Transverse colon (tissue), 4 donors: ENCODE measurements around the gene PIGU. TPM values are rescaled to one million over a fixed set of nuclear protein-coding genes. Genes with fewer than 3 reads are reported as not detected.
A peak's percentile ranks its signal among the peaks of the same experiment; 100 is the strongest.

Experiments used
- DNase-seq: peaks from one replicate; pipeline ENCODE4 v3.0.0-alpha.2; 2019
- H3K27ac ChIP-seq, 4 donors: fragments of 200-600 bp; sonication (generic); 2 replicates each; pipeline ENCODE4 v1.5.1; 2016 to 2018; ENCODE audit warnings: inconsistent platforms in 4 of 4
- H3K27me3 ChIP-seq: fragments of 200-600 bp; sonication (generic); 2 replicates; pipeline ENCODE4 v1.5.1; 2017; ENCODE audit warnings: inconsistent platforms
- H3K36me3 ChIP-seq, 4 donors: fragments of 200-600 bp; sonication (generic); 2 replicates each; pipeline ENCODE4 v1.5.1; 2017 to 2019; ENCODE audit warnings: inconsistent platforms in 4 of 4
- H3K4me1 ChIP-seq, 4 donors: fragments of 200-600 bp; sonication (generic); 2 replicates each; pipeline ENCODE4 v1.5.1; 2017 to 2020; ENCODE audit warnings: inconsistent platforms in 4 of 4
- H3K4me3 ChIP-seq, 4 donors: fragments of 200-600 bp; sonication (generic); 1 replicate in 1 of 4; 2 replicates in 3 of 4; pipeline versions ENCODE4 v1.5.1 to v1.6.1; 2017 to 2019; ENCODE audit warnings: inconsistent platforms in 4 of 4
- H3K9me3 ChIP-seq, 2 donors: fragments of 200-600 bp; sonication (generic); 2 replicates each; pipeline ENCODE4 v1.5.1; 2017 to 2019; ENCODE audit warnings: inconsistent platforms in 2 of 2
- EP300 ChIP-seq: sonication (generic); formaldehyde crosslinking; IDR thresholded peaks from one replicate; pipeline ENCODE4 v1.6.1; 2017; ENCODE audit warnings: antibody characterized with exemption, low read depth
- POLR2A ChIP-seq: fragments of 450-650 bp; IDR thresholded peaks from one replicate; pipeline ENCODE4 v1.6.1; 2016; ENCODE audit warnings: antibody characterized with exemption, mild to moderate bottlenecking, moderate library complexity
- POLR2AphosphoS5 ChIP-seq, 3 donors: sonication (generic); formaldehyde crosslinking; IDR thresholded peaks; one replicate each; pipeline ENCODE4 v1.6.1; 2016; ENCODE audit warnings: antibody characterized with exemption in 3 of 3
- WGBS, 2 donors: methylation state at CpG; one replicate each; pipeline ENCODE4 v1.1.5; 2018; ENCODE audit warnings: low coverage in 1 of 2; 5-methylcytosine and 5-hydroxymethylcytosine counted together
- in situ Hi-C, 4 donors: fragments of 200-750 bp; cut with MboI; loops; one replicate each; pipeline versions ENCODE4 v1.15.0 to v1.15.1; 2017; ENCODE audit warnings: low sequenced_read_pairs in 3 of 4, low pct_ligation_motif_present in 1 of 4, low pct_unique_long_range_greater_than_20kb in 1 of 4
- intact Hi-C: fragments of 100-400 bp; cut with DNase I; formaldehyde crosslinking; loops from one replicate; pipeline ENCODE4 v1.15.1; 2023; ENCODE audit warnings: low total_unique reads
- total RNA-seq, 4 donors: library from RNA; depleted of rRNA; stranded (reverse); fragments of >200 nt; gene quantifications; one replicate each; pipeline ENCODE4 v1.1.0, GENCODE V29; 2016
- TF ChIP-seq, protein P1 (sequence below), 5 experiments: fragments of 200-600 bp in 3 of 5; fragments of 450-650 bp in 2 of 5; sonication (generic) in 3 of 5; IDR thresholded peaks; 1 replicate in 2 of 5; 2 replicates in 3 of 5; pipeline ENCODE4 v1.5.1; 2016 to 2017; ENCODE audit warnings: antibody characterized with exemption in 5 of 5, inconsistent platforms in 3 of 5, mild to moderate bottlenecking in 2 of 5, moderate library complexity in 1 of 5

PIGU gene
- total RNA-seq, 4 donors from 2014 or later: 4.1 to 28.7 (median 16.8) TPM

DNA sequence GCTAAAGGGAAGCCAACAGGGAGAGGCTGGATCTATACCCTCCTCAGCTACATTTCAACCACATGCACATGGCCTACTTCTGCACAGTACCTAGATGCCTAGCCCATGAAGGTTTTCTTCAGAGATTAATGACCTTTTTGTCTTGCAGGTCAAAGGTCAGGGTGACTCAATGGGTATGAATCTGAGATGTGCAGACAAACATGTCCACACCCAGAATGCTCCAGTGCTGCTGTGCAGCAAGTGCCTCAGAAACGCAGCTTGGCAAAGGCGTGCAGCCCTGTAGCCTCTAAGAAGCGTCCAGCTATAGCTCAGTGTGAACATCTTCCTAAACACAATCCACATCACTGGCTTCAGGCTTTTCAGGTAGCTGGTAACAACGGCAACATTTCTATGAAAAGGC is 94.0 kb downstream of the PIGU start:
- H3K4me3 ChIP-seq: no peak overlapping the region
- 84% methylated on average over 4 of the region's 4 CpGs; no CpG with 5 or more reads in 1 of the 2 donors for WGBS, 2 donors
- TF ChIP-seq POLR2AphosphoS5 (IDR thresholded peaks at IDR 0.05): no peak
- in situ Hi-C loops: no loop called here
- no peaks in the 10 kb centered on the region for H3K9me3 ChIP-seq
- H3K27ac ChIP-seq: peak overlapping the region; percentile 3 to 67 (median 45)
- H3K36me3 ChIP-seq: no peaks in the 10 kb centered on the region
- H3K27me3 ChIP-seq: no peaks in the 10 kb centered on the region
- intact Hi-C loops: no loop called here
- no peak for DNase-seq
- H3K4me1 ChIP-seq: peaks cover 22 to 59% (median 43%) of the 10 kb centered on the region in 4 donors

DNA sequence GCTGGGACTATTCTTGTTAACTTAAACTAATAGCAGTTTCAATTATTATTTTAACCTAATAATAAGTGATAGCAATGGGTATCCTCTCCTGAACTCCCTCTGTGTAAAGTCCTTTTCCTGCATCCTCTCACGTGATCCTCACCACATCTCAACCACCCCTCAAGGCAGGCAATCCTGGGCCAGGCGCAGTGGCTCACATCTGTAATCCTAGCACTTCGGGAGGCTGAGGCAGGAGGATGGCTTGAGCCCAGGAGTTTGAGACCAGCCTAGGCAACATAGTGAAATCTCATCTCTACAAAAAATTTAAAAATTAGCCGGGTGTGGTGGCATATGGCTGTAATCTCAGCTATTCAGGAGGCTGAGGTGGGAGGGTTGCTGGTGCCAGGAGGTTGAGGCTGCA is 94.7 kb downstream of the PIGU start:
- TF ChIP-seq, protein P1, sequence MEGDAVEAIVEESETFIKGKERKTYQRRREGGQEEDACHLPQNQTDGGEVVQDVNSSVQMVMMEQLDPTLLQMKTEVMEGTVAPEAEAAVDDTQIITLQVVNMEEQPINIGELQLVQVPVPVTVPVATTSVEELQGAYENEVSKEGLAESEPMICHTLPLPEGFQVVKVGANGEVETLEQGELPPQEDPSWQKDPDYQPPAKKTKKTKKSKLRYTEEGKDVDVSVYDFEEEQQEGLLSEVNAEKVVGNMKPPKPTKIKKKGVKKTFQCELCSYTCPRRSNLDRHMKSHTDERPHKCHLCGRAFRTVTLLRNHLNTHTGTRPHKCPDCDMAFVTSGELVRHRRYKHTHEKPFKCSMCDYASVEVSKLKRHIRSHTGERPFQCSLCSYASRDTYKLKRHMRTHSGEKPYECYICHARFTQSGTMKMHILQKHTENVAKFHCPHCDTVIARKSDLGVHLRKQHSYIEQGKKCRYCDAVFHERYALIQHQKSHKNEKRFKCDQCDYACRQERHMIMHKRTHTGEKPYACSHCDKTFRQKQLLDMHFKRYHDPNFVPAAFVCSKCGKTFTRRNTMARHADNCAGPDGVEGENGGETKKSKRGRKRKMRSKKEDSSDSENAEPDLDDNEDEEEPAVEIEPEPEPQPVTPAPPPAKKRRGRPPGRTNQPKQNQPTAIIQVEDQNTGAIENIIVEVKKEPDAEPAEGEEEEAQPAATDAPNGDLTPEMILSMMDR (IDR thresholded peaks at IDR 0.05): no peak
- no peak for TF ChIP-seq EP300
- TF ChIP-seq POLR2A: no peak
- TF ChIP-seq POLR2AphosphoS5 (IDR thresholded peaks at IDR 0.05): no peak
- no peaks in the 10 kb centered on the region for H3K9me3 ChIP-seq
- H3K36me3 ChIP-seq: no peaks in the 10 kb centered on the region
- H3K27ac ChIP-seq: peak overlapping the region; percentile 52 to 67 (median 64)
- H3K4me1 ChIP-seq: peaks cover 22 to 60% (median 43%) of the 10 kb centered on the region in 4 donors
- intact Hi-C loops: no loop called here
- no peak for DNase-seq
- no peak overlapping the region for H3K4me3 ChIP-seq
- H3K27me3 ChIP-seq: no peaks in the 10 kb centered on the region
- WGBS, 2 donors: 76 to 80% methylated on average over 4 of the region's 4 CpGs
- in situ Hi-C loops: no loop called here

DNA sequence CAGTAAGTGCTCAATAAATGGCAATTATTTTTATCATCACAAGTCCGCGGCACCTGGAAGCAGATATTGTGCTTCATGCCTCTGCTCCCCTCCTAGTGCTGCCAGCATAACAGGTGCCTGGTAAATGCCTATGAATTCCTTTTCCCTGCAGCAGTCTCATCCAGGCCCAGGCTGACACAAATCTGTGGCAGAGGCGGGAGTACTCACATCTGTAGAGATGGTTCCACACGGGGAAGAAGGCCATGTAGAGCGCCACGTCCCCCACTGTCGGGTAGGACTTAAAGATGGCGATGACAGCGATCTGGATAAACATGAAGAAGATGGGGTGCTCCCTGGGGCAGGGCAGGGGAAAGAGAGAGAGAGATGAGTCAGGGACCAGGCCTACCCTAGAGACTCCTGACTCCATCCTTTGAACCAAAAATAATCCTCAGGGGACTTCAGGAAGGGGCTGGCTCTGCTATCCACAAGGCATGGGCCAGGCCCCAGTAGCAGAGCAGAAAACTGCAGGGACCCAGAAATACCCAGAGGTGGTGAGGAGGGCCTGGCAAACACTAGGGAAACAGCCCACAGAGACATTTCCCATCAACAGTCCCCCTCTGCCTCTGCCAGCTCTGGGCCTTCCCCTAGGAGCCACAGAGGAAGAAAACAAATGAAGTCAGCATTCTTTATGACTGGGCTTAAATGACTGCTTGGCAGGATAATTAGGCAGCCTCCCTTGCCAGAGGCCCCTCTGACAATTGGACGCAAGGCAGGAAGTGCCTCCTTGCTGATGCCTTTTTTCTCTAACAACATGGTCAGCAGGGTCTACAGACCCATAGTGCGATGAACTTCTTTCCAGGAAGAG is 95.3 kb downstream of the PIGU start:
- intact Hi-C loops: no loop called here

DNA sequence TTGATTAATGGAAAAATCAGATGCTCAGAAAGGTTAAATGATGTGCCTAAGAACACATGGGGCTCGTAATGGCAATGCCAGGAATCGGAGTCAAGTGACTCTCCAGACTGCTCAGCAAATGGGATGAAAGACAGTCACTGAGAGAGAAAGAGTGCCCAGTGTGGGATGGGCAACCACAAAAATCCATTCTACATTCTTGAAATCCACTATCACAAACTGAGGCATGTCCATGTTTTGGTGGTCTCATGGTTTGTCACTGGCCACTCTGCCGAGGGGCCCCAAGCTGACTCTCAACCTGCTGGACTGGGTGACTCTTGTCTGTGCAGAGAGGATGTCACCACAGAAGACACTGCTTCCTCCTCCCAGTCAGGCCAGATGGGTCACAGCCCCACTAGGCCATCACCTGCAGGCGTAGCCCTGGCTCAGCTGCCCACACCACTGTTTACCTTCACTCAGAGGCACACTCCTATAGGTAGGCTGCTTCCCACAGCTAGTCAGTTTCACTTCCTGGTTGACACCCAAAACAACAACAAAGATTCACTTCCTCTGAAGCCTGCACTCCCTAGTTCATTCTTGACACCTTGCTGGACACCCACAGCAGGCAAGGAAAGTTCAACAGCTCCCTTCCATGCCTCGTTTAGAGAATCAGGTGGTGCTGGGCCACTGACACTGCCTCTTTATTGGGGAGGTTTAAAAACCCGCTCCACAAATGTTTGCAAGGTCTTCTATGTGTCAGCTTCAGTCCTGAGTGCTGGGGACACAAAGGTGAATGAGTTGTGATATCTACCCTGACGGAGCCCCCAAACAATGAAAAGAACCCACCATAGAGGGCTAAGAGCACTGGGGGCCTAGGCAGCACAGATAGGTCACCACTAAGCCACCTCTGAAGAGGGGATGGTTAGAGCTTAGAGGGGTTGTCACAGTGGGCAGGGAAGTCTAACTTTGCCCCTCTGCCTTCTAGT is 96.6 kb downstream of the PIGU start:
- intact Hi-C loops: no loop called here
- H3K27ac ChIP-seq: peak overlapping the region; percentile 52 to 67 (median 62)
- DNase-seq: peak; percentile 76
- no peaks in the 10 kb centered on the region for H3K36me3 ChIP-seq
- TF ChIP-seq, protein P1 (IDR thresholded peaks at IDR 0.05): peak in 1 of 5 experiments; percentile 17
- TF ChIP-seq EP300 (no peak), POLR2A (no peak), POLR2AphosphoS5 (IDR thresholded peaks at IDR 0.05) (peak in 2 of 3 donors; percentile 18 to 61)
- H3K4me3 ChIP-seq: no peak overlapping the region
- in situ Hi-C loops: no loop called here
- H3K4me1 ChIP-seq: peaks cover 22 to 60% (median 43%) of the 10 kb centered on the region in 4 donors
- 78 to 90% methylated on average over 3 to 7 of the region's 7 CpGs for WGBS, 2 donors
- H3K9me3 ChIP-seq: no peaks in the 10 kb centered on the region
- H3K27me3 ChIP-seq: no peaks in the 10 kb centered on the region

More for the DNA sequence above, 95.3 kb downstream of the PIGU start:
- TF ChIP-seq EP300: no peak
- TF ChIP-seq POLR2AphosphoS5 (IDR thresholded peaks at IDR 0.05): peak in 1 of 3 donors; percentile 19
- no peak for TF ChIP-seq POLR2A
- TF ChIP-seq, protein P1 (IDR thresholded peaks at IDR 0.05): no peak
- Histone ChIP-seq H3K27ac (peak overlapping the region; percentile 52 to 67 (median 64)), H3K4me3 (no peak overlapping the region), H3K36me3 (no peaks in the 10 kb centered on the region), H3K9me3 (no peaks in the 10 kb centered on the region), H3K27me3 (no peaks in the 10 kb centered on the region), H3K4me1 (peaks cover 22 to 60% (median 43%) of the 10 kb centered on the region in 4 donors)
- 77% methylated on average over 11 of the region's 11 CpGs; no CpG with 5 or more reads in 1 of the 2 donors for WGBS, 2 donors
- no peak for DNase-seq
- in situ Hi-C loops: no loop called here
